HG03457 (cell line): Measurements from ENCODE around the gene ACTRT2.

Experiments used
- ATAC-seq: cut with Tn5 transposase; IDR thresholded peaks from one replicate; pipeline ENCODE4 v1.9.1; 2021; ENCODE audit warnings: moderate number of reproducible peaks; ENCODE audit not compliant: unreplicated experiment

Gene ACTRT2

GRCh38 chr1:3021233-3021671 is at the start of gene ACTRT2:
Gene ACTRT2, plus strand, starts transcription at chr1:3021467. Its CDS starts 220 bp downstream, at chr1:3021687.
- ATAC-seq = no peak

GRCh38 chr1:2971609-2972008 is 49.7 kb upstream of the ACTRT2 start:
- ATAC-seq = no peak

- no peak for ATAC-seq
These were observed 49.0 kb upstream of the ACTRT2 start for GRCh38 chr1:2972011-2972878.

DNA sequence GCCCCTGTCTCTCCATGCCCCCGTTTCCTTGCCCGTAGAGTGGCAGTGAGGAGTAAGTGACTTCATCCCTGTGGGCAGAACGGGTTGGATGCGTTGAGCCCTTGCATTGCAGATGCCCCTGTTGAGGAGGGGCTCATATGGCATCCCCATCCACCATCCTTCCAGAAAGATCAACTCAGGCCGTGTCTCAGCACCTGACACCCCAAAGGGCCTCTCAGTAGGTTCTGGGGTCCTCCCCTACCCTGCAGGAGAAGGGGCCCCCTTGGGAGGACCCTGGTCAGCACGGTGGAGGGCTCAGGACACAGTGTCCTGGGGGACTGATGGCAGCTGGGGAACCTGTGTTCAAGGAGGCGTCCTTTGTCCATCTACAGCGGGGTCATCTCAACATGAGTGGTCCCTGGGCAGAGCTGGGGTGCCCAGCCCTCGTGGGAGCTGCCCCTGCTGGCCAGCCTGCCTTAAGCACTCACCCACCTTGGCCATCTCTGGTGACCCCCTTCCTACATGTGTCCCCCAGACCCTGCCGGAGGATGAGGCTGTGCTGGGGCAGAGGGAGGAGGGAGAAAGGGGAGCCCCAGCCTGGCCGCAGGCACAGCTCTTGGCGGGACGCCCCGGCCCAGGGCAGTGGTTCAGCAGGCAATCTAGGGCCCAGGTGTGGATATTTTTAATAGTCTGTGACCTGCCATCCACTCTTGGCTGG is 48.2 kb upstream of the ACTRT2 start:
- ATAC-seq = no peak

DNA sequence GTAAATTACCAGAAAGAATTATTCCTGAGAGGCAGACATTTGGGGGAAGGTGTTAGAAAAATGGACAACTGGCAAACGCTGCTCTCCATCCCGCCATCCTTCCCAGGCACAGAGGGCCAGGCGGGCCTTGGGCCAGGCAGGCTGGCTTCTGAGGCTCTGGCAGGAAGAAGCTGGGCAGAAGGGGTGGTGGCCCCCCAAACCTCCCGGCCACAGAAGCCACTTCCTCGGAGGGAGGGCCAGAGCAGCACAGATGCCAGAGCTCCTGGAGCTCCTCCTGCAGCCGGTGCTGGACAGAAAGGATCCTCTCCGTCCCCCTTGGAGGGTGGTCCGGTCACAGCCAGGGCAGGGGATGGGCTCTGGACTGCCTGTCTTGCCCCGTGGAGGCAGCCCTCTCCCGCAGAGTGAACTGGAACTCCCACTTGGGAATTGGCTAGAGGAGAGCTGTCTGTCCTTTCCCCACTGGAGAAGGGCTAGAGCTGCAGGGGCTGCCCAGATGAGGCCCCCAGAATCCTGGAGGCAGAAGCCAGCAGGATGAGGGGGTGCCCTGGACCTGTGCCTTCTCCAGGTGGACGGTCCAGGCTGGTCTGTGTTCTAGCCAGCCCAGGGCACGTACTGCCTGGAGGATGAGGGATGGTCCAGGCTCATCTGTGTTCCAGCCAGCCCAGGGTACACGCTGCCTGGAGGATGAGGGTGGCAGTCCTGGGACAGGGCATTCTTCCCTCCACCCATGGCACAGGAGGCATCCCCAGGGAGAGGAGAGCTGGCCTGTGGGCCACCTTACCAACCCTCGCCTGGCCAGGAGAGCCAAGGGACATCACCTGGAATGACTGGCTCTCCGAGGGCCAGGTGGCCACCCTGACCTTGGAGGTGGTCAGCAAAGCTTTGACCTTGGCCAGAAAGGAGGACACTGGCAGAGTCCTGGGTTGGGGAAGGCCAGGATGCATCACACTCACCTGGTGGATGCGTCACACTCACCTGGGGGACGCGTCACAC is 47.4 kb upstream of the ACTRT2 start:
- ATAC-seq = no peak

DNA sequence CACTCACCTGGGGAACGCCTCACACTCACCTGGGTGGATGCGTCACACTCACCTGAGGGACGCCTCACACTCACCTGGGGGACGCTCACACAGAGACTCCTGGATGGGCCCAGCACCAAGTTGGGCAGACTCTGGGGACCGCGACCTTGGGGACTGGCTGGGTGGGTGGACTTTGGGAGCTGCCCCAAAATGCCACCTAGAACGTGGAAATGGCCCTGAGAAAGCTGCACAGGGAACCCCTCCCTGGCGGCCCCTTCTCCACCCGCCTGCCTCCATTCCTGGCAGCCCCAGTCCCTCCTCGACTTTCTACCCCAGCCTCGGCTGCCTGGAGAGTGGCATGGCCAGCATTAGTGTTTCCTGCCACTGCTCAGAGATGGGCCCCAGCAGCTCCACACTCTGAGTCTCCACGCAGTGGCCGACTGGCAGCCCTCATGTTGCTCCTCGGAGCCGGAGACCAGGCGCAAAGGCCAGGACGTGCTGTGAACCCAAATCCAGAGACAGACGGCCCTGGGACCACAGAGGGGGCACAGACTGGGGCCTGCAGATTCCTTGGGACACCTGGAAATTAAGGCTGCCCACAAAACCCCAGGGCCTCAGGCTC is 46.5 kb upstream of the ACTRT2 start:
- ATAC-seq = no peak

GRCh38 chr1:2975466-2976179 is 45.6 kb upstream of the ACTRT2 start:
- no peak for ATAC-seq

DNA sequence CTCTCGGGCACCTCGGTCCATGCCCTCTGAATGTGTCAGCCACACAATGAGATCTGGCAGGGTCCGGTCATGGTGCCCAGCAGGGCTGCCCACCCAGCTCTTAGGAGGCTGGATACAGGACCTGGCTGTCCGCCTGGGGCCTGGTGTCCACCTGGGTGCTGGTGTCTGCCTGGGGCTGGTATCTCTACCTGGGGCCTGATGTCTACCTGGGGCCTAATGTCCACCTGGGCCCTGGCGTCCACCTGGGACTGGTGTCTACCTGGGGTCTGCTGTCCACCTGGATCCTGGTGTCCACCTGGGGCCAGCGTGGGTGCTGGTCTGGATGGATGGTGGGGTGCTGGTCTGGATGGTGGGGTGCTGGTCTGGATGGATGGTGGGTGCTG is 45.1 kb upstream of the ACTRT2 start:
- ATAC-seq = no peak

DNA sequence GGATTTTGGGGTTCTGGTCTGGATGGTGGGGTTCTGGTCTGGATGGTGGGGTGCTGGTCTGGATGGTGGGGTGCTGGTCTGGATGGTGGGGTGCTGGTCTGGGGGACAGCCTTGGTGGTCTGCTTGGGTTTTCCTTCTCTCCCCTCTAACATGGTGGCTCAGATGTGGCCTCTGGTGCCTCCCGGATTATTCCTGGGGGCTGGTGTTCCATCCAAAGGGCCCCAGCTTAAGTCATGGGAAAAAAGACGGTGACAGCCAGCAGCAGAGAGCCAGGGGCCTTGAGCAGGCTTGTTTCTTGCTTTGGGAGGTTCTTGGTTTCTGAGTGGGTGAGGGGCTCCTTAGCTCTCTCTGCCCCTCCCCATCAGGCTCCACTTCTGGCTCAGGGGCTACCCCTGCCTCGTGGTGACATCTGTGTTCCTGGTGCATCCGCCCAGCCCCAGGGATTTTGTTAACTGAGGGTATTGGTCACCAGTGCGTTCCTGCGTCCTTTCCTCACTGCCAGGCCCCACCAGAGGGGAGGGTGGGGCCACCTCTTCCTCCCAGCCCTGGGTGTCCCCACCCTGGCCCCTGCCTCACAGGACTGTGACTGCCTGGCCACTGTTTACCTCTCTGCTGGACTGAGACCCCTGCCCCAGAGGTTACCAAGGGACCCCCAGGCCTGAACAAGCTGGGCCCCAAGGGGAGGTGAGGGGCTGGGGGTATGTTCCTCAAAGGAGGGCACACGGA is 43.2 kb upstream of the ACTRT2 start:
- ATAC-seq = no peak

GRCh38 chr1:2978691-2979190 is 42.5 kb upstream of the ACTRT2 start:
- ATAC-seq = no peak

GRCh38 chr1:2979191-2980072 is 41.8 kb upstream of the ACTRT2 start:
- no peak for ATAC-seq

DNA sequence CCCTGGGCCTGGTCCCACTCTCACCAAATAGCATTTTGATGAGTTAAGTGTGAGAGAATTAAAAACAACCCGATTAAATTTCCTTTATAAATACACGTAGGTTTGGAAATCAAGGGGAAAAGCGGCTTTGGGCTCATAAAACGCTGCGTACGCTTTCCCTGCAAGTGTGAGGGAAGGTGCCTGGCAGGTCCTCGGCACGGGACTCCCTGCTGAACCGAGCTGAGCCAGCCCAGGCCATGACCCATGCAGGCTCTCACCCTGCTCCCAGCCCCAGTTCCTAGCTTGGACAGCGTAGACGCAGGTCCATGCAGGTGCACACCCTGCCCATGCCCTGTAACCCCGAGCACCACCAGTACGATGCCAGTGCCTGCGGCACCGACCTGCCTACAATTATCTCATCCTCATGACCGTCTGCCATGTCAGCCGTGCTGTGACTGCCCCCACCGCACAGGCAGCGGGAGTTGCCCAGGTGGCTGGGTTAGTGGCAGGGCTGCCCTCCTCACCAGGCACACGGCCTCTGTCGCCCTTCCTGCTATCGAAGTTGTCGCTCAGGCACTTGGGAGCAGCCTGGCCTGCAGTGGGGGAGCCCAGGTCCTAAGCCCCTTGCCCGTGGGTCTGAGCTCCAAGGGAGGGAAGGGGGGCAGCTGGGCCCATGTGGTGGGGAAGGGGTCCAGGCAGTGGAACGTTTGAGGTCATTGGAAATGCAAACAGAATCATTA is 41.0 kb upstream of the ACTRT2 start:
- no peak for ATAC-seq

DNA sequence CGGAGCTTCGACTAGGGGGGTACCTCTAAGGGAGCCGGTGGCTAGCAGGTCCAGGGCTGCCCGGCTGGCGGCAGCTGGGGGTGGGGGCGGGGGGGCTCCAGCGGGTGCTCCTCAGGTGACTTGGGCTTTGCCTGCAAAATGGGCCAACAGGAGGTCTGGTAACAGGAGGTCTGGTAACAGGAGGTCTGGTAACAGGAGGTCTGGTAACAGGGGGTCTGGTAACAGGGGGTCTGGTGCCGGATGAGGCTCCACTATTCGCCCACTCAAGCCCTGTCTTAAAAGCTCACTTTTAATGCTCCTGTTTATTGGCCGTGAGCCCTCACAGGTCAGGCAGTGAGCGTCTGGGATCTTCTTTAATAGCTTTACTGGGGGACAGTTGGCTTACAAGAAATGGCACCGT is 40.4 kb upstream of the ACTRT2 start:
- ATAC-seq = no peak

DNA sequence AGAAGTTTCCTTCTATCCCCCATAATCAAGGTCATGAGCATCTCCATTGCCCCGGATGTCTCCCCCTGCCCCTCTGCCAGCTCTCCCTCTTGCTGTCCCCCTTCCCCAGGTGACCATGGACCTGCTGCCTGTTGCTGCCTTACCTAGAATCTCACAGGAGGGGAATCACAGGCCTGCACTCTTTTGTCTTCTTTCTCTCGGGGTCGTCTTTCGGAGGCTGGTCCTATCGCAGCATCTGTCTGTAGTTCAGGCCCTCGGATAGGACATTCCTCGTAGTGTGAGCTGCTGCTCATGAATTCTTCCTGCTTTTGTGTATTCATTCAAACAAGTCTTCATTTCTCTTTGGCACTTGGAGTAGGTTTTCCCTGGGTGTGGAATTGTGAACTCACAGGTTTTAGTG is 39.9 kb upstream of the ACTRT2 start:
- ATAC-seq = no peak

GRCh38 chr1:2981981-2982614 is 39.2 kb upstream of the ACTRT2 start:
- no peak for ATAC-seq

- no peak for ATAC-seq
These were observed 38.5 kb upstream of the ACTRT2 start for GRCh38 chr1:2982615-2983318.
